Measurements from ENCODE around the gene GCK.

The GCK gene

DNA sequence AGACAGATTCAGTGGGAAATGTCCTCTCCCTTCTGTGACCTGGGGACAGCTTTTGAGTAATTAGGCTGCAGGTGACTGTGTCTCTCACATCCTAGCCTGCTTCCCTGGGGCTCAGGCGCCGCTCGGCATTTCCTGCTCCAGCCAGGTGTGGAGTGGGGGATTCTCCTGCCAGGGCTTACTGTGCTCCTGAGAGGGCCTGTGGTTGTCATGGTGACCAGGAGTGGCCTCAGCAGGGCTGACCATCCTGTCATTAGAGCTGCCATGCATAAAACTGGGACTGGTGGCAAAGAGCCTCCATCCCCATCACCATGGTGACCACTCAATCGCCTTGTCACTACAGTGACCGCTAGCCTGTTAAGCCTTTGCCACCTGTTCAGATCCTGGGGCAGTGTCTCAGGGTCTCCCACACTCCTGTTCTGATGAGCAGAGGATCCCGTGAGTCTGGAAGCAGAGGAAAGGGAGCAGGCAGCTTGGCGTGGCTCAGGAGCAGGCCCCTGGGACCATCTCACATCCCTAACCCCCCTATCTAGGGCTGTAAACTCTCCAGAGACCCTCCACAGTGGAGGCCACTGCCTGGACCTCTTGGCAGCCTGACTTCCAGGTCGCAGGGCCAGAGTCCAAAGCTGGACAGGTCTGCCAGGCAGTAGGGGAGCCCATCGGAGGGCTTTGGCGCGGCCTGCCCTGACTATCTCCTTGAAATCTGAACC is at the start of gene GCK:
TSS of gene GCK (minus strand) at position 154 of the 707 bp plus-strand sequence. CDS start 486 bp downstream, outside the sequence.
- no peak for DNase-seq (ENCODE audit: low spot score)

DNA sequence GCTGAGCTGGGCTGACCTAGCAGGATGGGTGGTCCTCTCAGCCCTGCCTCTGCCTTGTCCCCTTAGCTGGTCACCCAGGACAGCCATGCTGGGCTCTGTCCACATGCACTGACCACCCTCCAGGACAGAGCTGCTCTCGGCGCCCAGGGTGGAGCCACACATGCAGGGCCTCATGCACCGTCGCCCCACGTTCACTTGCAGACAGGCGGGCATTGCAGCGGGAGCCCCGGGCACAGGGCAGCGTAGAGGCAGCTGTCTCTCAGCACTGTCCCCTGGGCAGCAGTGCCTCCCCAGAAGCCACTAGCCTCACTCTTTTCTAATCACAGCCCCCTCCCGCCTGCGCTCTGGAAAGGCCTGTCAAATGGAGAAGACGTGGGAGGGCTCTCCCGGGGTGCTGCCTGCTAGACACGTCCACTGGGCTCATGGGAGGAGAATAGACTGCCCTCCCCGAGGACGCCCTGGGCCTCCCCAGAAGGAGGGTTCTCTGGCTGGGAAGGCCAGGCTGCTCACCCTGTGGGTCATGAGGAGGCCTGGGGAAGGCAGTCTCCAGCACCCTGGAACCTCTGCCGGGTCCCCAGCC is 49.0 kb upstream of the GCK start:
- no peak for DNase-seq (ENCODE audit: low spot score)

DNA sequence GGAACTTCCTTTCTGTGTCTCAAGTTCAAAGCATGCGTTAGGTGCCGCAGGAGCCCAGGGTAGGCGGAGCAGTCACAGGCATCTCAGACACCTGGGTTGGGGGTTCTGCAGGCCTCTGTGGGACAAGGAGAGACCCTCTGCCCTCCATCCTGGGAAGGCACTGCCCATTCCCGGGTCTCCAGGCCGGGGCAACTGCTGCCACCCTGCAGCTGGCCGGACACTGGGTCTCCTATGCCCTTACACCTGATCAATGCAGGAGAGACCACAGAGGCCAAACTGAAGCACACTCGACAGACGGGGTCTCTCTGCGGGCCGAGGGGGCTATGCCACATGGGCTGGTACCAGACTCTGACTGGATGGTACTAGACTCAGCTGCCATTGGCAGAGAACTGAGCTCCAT is 48.5 kb upstream of the GCK start:
- no peak for DNase-seq (ENCODE audit: low spot score)

DNA sequence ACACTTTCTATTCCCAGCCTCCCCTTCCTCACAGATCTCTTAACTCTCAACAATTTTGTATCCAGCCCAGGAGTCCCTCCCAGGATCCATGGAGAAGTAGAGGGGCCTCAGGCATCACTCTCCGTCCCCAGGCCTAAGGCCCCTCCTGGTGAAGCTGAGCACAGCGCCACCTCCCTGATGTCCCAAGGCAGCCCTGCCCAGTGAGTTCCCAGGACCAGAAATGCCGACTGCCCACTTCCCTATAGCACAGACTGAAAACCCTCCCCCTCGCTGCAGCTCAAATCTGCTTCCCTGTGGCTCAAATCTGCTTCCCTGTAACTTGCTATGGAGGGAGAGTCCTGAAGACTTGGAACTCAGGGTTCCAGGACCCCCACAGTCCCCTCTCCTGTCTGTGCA is 47.1 kb upstream of the GCK start:
- no peak for DNase-seq (ENCODE audit: low spot score)

DNA sequence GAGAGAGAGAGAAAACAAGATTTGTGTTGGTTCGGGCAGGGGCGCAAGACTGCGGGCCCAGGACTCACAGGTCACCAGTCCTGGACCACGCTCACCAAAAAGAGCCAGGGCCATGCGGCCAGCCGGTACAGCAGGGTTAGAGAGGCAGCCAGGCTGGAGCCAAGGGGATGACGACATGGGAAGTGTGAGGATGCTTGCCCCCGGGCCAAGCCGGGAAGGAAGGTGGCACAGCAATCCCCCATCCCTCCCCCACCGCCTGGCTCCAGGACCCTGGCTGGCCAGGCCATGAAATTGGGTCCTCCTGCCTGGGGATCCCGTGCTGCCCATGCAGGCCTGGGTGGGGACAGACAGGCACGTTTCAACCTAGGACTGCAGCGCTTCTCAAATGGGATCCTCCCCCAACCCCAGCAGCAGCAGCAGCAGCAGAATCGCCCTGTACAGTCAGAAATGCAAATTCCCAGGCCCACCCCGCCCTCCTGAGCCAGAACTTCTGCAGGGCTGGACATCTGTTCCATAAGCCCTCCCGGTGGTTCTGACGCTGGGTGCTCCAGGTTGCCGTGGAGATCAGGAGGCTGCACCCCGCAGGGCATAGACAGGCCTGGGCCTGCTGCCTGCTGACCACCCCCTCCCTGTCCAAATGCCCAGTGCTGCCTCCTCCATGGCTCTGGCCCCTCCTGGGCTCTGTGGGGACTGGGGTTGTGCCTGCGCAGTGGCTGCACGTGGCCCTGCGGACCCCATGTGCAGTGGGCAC is 46.5 kb upstream of the GCK start:
- no peak for DNase-seq (ENCODE audit: low spot score)

DNA sequence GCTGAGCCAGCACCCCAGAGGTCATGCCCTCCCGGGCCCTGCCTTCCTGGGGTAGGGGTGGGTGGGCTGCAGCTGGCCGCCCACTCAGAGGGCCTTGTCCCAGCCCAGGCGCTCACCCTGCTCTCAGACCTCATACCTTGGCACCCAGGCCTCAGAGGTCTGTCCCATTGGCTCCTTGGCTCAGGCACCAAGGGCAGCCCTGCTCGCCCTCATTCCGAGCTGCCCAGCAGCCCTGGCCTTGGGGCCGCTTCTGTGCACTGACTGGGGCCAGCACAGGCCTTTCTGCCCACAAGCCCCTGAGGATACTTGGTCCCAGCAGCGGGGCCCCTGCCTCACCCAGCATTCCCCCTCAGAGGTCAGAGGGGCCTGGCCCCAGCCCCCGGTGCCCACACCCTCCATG is 45.8 kb upstream of the GCK start:
- no peak for DNase-seq (ENCODE audit: low spot score)

DNA sequence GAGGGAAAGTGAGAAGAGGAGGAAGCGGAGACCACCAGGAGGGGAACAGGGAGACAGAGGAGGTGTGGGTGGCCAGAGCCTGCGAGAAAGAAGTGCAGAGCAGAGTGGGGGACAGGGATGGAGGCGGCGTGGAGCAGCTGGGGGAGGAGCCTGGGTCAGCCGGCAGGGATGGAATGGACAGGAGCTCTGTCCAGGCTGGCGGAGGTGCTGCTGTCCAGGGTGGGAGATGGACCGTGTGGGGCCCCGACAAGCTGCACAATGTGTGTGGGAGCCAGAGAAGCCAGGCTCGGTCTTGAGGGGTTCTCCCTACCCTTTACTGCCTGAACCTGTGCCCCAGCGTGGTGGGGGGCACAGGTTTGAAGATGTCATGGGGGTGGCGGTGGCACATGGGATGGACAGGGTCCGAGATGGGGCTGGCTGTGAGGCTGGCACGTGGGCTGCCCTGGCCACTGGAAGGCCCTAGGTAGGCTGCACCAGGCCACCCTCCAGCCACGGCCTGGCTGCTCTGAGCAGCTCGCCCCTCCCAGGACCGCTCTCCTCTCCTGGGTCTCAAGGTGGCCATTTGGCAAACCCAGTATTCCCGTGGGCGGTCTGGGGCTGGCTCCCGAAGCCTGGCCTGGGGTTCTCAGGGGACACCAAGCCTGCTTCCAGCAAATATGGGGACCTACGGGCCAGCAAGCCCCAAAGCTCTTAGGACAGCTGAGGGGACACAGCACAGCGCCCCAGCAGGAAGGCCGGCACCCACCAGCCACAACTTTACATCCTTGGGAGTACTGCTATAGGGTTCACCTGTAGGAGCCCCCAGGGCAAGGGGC is 43.9 kb upstream of the GCK start:
- no peak for DNase-seq (ENCODE audit: low spot score)

DNA sequence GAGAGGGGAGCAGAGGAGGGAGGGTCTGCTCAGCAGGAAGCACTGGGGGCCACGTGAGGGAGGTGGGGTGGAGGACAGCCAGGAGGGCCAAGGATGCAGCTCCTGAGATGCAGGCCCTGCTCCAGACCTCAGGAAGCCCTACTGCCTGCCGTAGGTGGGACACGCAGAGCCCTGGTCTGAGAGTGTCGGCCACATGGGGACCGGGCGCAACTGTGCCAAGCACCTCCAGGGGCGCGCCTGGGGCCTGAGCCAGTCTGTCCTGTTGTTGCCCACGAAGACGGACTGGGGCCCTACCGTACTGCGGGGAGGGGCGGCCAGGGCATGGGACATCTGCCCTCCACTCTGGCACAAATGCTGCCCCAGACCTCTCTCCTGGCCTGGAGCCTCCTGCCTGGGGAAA is 43.2 kb upstream of the GCK start:
- DNase-seq (ENCODE audit: low spot score): no peak

DNA sequence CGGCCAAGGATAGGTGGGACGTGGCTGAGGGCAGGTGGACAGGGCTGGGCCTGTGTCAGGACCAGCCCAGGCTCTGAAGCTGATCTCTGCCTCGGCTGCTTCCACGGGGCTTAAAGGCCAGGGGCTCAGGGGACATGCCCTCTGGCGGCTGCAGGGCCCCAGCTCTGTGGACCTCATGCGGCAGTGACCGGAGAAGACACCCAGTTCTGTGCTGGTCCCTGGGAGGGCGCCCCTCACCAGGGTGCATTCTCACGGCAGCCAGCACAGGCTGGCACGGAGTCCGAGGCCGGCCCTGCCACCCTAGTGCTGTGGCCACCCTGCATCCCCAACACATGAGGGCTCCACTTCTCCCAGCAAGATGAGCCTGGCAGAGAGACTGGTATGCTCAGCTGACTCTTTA is 41.8 kb upstream of the GCK start:
- no peak for DNase-seq (ENCODE audit: low spot score)

DNA sequence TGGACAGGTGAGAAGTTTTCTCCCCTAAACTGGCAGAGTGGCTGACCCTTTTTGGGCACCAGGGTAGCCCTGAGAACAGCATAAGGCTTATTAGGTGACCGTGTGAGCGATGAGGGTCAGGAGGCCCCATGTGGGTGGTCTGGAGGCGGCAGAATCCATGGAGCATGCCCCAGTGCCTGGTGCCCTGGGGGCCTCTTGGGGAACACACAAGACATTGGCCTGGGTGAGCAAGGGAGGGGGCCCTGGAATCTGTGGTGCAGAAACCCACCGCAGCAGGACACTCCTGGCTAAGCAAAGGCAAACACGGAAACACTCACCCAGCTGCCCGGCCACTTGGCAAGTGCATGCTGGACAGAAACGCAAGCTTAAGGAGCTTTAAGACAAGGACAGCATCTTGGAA is 41.0 kb upstream of the GCK start:
- DNase-seq (ENCODE audit: low spot score): no peak

DNA sequence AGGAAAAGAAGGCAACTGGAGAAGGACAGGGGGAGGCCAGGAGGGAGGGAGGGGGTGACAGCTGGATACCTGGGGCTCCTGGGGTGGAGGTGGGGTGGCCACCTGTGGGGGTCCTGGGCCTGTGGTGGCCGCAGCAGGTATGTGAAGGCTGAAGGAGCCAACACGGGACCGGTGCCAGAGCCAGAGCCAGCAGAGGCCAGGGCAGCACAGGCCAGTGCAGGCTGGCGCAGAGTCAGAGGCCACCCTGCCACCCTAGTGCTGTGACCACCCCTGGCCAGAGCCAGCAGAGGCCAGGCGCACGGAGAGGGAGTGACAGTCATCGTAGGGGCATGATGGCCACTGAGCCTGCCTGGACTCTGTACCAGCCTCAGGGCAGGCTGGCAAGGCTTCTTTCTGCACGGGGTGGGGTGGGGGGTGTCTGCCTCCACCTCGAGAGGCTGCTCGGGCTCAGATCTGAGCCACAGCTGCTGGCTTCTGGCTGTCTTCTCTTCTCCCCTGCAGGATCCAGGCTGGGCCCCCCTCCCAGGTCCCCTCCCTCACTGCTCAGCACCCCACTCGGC is 40.4 kb upstream of the GCK start:
- DNase-seq (ENCODE audit: low spot score): no peak

DNA sequence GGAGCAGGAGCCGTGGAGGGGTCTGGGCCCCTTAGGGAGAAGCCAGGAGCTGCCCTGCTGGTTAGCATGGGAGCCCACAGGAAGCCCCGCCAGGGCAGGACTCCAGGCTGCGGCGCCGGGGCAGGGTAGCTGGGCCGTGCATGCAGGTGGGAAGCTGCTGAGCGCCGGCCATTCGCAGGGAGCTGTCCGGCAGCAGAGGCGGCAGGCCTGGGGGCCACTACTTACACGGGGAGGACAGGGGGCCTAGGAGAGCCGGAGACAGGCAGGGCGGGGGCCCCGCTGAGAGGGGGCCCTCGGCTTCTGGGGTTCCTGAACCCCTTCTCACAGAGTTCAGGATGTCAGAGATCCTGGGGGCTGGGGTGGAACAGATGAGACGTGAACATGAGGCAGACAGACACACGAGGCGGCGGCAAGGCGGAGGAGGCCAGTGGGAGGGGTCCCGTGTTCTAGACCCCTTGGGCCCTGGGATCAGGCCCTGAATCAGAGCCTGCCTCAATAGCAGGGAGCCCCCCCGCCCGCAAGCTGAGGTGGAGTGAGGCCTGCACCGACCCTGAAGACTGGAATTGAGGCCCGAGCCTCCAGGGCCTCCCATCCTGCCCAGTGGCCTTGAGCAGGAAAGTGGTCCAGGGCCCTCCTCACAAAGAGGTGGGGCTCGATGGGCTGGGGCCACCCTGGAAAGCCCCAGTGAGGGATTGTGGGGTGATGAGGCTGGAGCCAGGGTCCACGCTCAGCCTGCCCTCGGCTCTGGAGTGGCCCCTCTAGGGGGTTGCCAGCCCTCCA is 39.5 kb upstream of the GCK start:
- DNase-seq (ENCODE audit: low spot score): no peak

DNA sequence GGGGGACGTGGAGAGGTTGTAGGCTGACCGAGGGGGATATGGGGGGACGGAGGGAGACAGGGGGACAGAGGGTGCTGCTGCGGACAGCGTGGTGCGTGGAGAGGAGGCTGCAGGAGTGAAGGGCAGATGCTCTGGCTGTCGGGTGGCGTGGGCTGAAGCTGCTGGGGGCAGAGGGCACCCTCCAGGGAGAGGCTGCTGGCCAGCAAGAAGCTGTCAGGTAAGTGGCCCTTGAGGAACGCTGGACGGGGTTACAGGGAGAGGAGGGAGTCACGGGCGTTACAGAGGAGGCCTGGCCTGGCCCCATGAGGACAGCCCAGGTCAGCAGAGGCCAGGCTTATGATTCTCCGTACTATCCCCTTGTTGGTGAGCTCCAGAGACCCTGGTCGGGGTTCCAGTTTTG is 38.7 kb upstream of the GCK start:
- no peak for DNase-seq (ENCODE audit: low spot score)

DNA sequence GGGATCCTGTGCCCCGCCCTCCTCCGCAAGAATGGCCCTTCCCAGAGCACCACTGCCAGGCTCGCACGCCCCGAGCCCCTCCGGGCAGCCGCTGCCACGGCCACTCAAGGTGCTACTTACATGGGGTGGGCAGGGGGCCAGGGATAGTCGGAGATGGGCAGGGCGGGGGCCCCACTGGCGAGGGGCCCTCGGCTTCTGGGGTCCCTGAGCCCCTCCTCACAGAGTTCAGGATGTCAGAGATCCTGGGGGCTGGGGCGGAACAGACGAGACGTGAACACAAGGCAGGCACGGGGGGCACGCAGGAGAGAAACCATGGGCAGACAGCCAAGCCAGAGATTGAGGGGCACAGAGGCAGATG is 37.1 kb upstream of the GCK start:
- no peak for DNase-seq (ENCODE audit: low spot score)

DNA sequence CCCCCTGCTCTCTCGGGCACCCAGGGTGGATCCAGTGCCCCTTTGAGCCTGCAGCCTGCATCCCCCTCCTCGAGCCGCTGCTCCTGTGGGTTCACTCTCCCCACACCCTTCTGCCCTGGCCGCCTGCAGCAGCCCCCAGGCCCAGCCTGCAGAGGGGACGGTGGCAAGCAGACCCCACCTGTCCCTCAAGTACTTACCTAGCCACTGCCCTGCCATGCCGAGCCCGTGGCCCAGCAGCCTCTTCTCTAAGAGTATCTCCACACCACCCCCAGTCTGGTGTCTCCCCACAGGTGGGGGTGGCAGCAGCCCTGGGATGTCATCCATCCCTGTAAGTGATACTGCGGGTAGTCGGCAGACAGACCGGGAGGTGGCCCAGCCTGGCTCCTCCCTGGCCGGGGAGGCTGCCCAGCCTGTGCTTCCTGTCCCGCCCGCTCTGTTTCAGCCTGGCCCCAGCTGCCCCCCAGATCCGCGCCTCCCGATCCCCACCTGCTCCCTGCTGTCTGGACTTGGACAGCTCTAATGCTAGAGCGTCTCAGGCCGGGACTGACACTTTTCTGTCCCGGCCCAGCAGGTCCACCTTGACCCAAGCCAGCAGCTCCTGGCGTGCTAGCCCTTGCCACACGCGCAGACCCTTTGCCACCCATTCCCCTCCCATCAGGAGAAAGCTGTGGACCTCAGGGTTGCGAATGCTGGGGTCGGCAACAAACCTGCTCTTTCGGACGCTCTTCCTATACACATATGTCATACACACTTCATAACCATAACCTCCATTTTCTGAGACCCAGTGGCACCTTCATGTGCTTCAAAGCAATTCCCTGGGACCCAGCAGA is 36.5 kb upstream of the GCK start:
- DNase-seq (ENCODE audit: low spot score): no peak

DNA sequence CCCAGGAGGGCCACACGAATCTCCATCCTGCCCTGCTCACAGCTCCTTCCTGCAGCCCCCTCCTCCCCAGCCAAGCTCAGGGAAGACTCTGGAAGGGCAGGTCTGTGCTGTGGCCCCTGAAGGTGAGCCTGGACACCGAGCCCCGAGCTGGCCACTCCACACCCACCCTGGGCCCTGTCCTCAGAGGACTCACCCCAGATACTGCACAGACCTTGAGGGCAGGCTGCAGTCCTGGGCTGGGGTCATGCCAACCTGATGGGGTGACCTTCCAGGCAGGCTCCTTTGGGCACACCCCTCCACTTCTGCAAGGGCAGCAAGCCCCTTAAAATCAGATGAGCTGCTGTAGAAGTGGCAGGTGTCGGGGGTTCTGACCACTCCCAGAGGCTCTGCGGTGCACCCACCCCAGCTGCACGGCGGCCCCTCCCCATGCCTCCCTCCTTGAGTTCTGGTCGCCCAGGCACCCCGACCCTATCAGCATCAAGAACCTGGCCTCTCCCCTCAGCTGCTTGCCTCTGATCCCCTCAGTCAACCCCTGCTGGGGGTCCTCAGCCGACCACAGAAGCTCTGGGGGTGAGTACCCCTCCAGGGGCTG is 35.8 kb upstream of the GCK start:
- DNase-seq (ENCODE audit: low spot score): no peak

DNA sequence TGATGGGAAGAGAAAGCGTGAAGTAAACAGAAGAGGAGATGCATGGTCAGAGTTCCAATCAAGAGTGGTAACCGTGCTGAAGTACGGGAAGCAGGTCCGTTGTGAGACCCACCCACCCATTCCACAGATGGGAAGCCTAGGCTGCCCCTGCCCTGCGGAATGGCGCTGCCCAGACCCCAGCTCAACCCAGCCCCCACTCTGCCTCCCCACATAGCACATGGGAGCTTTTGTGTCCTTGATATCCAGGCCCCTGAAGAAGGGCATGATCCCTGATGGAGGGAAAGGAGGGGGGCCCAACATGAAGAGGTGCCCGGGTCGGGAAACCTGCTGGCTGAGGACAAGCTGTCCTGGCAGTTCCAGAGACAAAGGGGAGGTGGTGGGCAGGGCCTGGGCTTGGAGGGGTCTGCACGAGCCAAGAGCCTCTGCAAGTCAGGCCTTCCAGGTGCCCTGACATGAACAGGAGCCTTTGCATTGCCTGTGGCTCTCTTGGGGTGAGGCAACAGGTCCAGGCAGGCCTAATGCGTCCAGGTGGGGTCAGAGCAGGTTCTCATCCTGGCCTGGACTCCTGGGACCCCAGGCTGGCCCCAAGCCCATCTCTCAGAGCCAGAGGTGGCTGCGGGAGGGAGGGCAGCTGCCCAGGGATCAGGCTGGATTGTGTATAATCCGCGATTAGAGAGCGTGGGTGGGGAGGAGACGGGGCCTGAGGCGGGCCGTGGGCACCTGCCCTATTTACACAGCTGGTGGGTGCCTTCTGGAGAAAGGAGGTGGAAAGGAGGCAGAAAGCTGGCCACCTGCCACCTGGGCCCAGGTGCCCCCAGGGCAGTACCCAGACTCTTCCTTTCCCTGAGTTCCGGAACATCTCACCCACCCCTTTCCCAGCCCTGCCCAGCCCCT is 35.1 kb upstream of the GCK start:
- peak; percentile 83 for DNase-seq (ENCODE audit: low spot score)

DNA sequence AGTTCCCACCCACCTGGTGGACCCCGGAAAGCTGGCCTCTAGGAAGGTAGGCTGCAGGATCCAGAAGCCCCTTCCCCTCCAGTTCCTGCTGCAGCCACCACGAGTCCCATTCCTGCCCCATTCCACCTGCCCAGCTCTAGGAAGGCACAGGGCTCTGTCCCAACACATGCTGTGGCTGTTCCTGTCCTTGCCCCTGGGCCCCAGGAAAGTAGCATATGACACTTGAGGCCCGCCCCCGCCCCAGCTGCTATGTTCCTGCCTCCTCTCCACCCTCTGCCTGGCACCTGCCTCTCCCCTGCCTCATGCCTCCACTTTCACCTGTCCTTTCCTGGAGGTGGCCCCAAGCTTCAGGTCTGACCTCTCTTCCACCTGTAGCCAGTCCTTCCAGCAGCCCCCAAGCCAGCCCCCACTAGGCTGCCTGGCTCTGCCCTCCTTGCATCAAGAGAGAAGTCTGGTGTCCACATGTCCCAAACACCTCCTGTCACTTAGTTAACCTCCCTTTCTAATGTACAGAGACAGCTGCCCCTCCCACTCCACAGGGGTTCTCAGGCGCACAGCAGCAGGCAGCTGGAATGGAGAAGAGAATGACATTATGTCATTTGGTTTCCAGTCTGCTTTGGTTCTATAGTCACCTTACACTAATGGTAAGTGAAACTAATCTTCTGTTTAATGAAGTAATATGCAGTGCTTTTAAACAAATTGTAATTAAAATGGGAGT is 34.3 kb upstream of the GCK start:
- no peak for DNase-seq (ENCODE audit: low spot score)
